Skeletal muscle satellite cell (primary cell): ENCODE measurements around the gene RBBP7. TPM values are rescaled to one million over a fixed set of nuclear protein-coding genes. Genes with fewer than 3 reads are reported as not detected.
A peak's percentile ranks its signal among the peaks of the same experiment; 100 is the strongest.

ENCODE experiments used
- H3K27me3 ChIP-seq: 2 replicates; pipeline ENCODE4 v1.7.0; 2013; ENCODE audit warnings: low read length; ENCODE audit not compliant: control insufficient read depth, insufficient read depth
- H3K36me3 ChIP-seq: 2 replicates; pipeline ENCODE4 v1.7.0; 2013; ENCODE audit warnings: mild to moderate bottlenecking, control low read depth, low read length; ENCODE audit not compliant: insufficient read depth
- H3K4me1 ChIP-seq: 2 replicates; pipeline ENCODE4 v1.7.0; 2013; ENCODE audit warnings: low read length; ENCODE audit not compliant: control insufficient read depth, insufficient read depth
- H3K4me2 ChIP-seq: 2 replicates; pipeline ENCODE4 v1.7.0; 2013; ENCODE audit warnings: mild to moderate bottlenecking, low read length
- H3K4me3 ChIP-seq: 2 replicates; pipeline ENCODE4 v1.7.0; 2013; ENCODE audit warnings: low read length
- H3K9ac ChIP-seq: 2 replicates; pipeline ENCODE4 v1.7.0; 2013; ENCODE audit warnings: mild to moderate bottlenecking, low read depth, low read length, moderate library complexity
- H3K9me3 ChIP-seq: replicated peaks from 2 replicates; pipeline ENCODE4 v1.7.0; 2013; ENCODE audit warnings: mild to moderate bottlenecking, control low read depth, low read length
- total RNA-seq: library from RNA; depleted of rRNA; stranded (reverse); fragments of >200 nt; gene quantifications from 2 replicates; pipeline ENCODE4 v1.2.3, GENCODE V29; 2012; rRNA removed

RBBP7 gene
- 61.8 and 65.1 TPM in 2 replicates for total RNA-seq

DNA sequence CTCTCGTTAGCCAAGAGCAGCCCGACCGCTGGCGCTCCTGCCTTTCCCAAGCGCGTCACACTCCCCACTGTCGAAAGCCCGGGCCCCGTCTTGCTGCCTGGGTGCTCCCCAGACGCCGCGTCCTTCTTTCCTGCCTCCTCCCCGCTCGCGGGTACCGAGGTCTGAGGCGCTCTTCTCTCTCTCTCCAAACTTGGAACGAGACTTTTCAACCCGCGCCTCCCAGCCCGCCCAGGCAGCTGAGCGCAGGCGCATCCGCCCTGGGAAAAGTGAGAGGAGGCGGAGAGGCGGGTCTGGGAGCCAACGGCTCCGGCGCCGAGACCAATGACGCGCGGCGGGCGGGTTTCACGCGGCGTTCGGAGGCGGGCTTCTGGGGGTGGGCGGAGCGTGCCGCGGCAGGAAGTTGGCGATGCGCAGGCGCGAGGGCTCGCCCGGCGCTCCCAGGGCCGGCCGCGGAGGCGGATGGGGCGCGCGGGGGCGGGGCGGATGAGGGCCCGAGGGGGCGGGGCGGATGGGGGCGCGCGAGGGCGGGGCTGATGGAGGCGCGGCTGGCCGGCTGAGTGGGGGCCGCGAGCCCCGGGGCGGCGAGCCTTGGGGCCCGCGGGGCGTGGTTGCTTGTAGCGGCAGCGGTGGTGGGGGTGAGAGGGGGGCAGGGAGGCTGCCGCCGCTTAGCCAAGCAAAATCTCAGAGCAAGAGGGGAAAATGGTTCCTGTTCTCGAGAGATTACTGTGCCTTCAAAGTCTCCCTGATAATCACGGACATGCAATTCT lies at the start of gene RBBP7:
Gene RBBP7, minus strand, starts transcription at position 268 of the 767 bp plus-strand sequence. CDS start 309 bp downstream, outside the sequence.
- peaks cover 18% of the 10 kb centered on the region for H3K4me1 ChIP-seq
- H3K36me3 ChIP-seq = peaks cover 3% of the 10 kb centered on the region
- no peaks in the 10 kb centered on the region for H3K9me3 ChIP-seq
- H3K4me2 ChIP-seq = peak within 1 kb of the TSS; percentile 95
- peak within 1 kb of the TSS; percentile 96 for H3K9ac ChIP-seq
- H3K27me3 ChIP-seq = peaks cover 36% of the 10 kb centered on the region
- peak within 1 kb of the TSS; percentile 95 for H3K4me3 ChIP-seq

DNA sequence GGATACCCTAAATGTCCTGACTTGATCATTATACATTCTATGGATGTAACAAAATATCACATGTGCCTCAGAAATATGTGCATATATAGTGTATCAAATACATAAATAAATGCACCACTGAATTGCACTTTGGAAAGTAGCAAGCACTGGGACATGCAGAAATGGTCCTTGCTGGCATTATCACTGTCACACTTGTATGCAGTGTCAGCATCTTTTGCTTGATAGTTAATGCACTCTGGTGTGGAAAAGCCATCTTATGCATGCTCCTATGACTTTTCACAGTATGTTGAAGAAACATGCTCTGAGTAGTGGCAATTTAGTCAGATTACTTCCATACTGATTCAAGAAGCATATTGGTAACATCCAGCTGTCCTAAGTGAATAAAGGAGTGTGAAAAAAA lies 48.8 kb upstream of the RBBP7 start:
- Histone ChIP-seq H3K36me3 (no peaks in the 10 kb centered on the region), H3K4me3 (no peak overlapping the region), H3K4me2 (no peak overlapping the region), H3K27me3 (peaks cover 33% of the 10 kb centered on the region), H3K4me1 (no peaks in the 10 kb centered on the region), H3K9me3 (no peaks in the 10 kb centered on the region), H3K9ac (no peak overlapping the region)

DNA sequence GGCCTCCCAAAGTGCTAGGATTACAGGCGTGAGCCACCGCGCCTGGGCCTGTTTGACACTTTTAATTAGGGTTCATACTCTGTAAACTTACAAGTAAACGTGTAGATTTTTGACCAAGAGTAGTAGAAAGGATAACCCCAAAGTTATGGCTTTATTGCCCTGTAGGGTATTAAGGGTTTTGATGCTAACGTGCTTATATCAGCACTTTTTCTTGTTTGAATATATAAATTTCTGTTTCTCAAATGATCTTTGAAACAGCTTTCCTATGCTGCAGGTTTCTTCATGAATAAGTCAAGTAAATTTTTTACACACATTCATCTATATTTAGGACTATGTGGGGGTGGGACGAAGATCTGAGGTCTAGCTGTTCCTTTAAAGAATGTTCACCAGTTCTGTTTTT lies 47.0 kb upstream of the RBBP7 start:
- Histone ChIP-seq H3K36me3 (no peaks in the 10 kb centered on the region), H3K9me3 (no peaks in the 10 kb centered on the region), H3K4me1 (no peaks in the 10 kb centered on the region), H3K9ac (no peak overlapping the region), H3K4me3 (no peak overlapping the region), H3K4me2 (no peak overlapping the region), H3K27me3 (peaks cover 36% of the 10 kb centered on the region)

- Histone ChIP-seq H3K4me3 (no peak overlapping the region), H3K36me3 (no peaks in the 10 kb centered on the region), H3K27me3 (peaks cover 36% of the 10 kb centered on the region), H3K9ac (no peak overlapping the region), H3K4me1 (no peaks in the 10 kb centered on the region), H3K4me2 (no peak overlapping the region), H3K9me3 (no peaks in the 10 kb centered on the region)
These were observed 46.4 kb upstream of the RBBP7 start for GRCh38 chrX:16916561-16916960.

- Histone ChIP-seq H3K4me2 (no peak overlapping the region), H3K36me3 (no peaks in the 10 kb centered on the region), H3K9ac (no peak overlapping the region), H3K4me3 (no peak overlapping the region), H3K27me3 (peaks cover 23% of the 10 kb centered on the region), H3K4me1 (no peaks in the 10 kb centered on the region), H3K9me3 (no peaks in the 10 kb centered on the region)
These were observed 43.9 kb upstream of the RBBP7 start for GRCh38 chrX:16914058-16914457.

DNA sequence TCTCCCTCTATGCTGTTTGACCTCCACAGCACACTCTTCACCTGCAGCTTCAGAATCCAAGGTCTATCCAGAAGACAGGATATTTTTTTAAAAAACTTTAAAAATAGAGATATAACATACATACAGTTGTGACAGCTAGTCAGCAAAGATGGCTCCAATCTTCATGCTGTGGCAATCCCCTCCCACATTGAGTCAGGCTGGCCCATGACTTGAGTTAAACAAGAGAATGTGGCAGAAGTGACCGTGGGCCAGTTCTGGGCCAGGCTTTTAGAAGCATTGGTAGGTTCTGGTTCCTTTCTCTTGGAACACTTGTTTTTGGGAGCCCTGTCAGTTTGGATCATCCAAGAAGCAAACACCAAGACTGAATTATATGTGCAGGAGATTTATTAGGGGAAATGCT lies 40.2 kb upstream of the RBBP7 start:
- peaks cover 25% of the 10 kb centered on the region for H3K27me3 ChIP-seq

DNA sequence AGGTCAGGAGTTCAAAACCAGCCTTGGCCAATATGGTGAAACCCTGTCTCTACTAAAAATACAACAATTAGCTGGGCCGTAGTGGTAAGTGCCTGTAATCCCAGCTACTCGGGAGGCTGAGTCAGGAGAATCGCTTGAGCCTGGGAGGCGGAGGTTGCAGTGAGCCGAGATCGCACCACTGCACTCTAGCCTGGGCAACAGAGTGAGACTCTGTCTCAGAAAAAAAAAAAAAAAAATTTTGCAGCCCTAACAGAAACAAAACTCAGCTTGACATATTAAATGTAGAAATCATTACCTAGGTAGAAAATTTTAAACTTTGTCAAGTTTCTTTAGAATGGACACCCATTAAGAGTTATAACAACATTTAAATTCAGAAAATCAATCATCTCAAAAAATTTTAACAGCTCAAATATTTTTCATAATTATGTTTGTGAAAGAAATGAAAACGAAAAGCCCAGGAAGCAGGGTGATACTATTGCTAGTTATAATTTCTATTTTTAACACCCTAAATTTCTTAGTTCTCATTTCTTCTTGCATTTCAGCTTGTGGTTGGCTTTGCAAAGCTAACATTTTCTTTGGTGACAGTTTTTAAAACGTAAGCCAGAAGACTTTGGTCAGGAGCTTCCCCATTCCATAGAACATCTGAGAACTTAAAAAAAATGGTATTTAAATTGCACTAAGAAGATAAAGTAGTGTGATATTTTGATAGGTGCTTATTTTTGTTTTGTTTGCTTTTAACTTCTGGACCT lies 33.3 kb upstream of the RBBP7 start:
- H3K9me3 ChIP-seq = no peaks in the 10 kb centered on the region
- H3K9ac ChIP-seq = no peak overlapping the region
- no peaks in the 10 kb centered on the region for H3K4me1 ChIP-seq
- H3K36me3 ChIP-seq = no peaks in the 10 kb centered on the region
- H3K4me2 ChIP-seq = no peak overlapping the region
- peaks cover 37% of the 10 kb centered on the region for H3K27me3 ChIP-seq
- no peak overlapping the region for H3K4me3 ChIP-seq

More for the DNA sequence above, 40.2 kb upstream of the RBBP7 start:
- H3K9ac ChIP-seq = no peak overlapping the region
- H3K36me3 ChIP-seq = no peaks in the 10 kb centered on the region
- H3K4me3 ChIP-seq = no peak overlapping the region
- no peak overlapping the region for H3K4me2 ChIP-seq
- no peaks in the 10 kb centered on the region for H3K9me3 ChIP-seq
- H3K4me1 ChIP-seq = no peaks in the 10 kb centered on the region

- Histone ChIP-seq H3K27me3 (peaks cover 44% of the 10 kb centered on the region), H3K4me1 (no peaks in the 10 kb centered on the region), H3K9ac (no peak overlapping the region), H3K4me2 (no peak overlapping the region), H3K9me3 (no peaks in the 10 kb centered on the region), H3K36me3 (no peaks in the 10 kb centered on the region), H3K4me3 (no peak overlapping the region)
These were observed 27.3 kb upstream of the RBBP7 start for GRCh38 chrX:16897445-16897844.

DNA sequence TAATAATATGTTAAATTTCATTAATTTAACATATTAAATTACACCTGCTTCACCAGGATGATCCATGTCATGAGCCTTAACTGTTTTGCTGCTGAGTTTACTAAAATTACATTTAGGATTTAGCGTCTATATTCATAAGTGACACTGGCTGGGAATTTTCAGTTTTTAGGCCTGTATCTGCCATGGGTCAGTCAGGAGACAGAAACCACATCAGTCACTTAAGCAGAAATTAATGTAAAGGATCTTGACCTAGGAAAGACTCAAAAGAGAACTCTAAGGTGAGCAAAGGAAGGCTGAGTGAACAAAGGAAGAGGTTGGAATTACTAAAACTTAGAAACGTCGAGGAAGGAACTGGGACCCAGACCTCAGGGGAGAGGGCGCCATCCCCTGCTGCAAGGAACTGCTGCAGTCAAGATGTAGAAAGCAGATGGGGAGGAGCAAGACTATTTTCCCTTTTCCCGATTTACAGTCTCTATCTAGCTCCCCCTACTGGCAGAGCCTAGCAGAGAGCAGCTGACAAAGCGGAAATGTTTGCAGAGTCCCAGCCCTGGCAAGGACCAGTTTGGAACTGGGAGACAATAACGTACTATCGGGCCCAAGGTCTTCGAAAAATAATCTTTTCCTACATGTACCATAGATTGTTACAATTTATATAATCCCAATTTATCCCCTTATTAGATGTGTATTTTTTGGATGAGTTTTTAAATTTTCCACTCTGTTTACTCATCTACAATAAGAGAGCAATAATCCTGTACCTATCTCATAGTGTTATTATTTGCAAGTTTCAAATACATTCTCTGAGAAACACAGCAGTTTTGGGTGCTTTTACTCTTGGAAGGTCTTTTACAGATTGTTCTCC lies 22.6 kb upstream of the RBBP7 start:
- Histone ChIP-seq H3K9me3 (no peaks in the 10 kb centered on the region), H3K4me1 (no peaks in the 10 kb centered on the region), H3K4me3 (no peak overlapping the region), H3K36me3 (no peaks in the 10 kb centered on the region), H3K27me3 (peaks cover 35% of the 10 kb centered on the region), H3K9ac (no peak overlapping the region), H3K4me2 (no peak overlapping the region)

- no peaks in the 10 kb centered on the region for H3K9me3 ChIP-seq
- H3K4me2 ChIP-seq = no peak overlapping the region
- H3K4me1 ChIP-seq = peaks cover 4% of the 10 kb centered on the region
- no peak overlapping the region for H3K4me3 ChIP-seq
- peaks cover 41% of the 10 kb centered on the region for H3K27me3 ChIP-seq
- H3K9ac ChIP-seq = no peak overlapping the region
- H3K36me3 ChIP-seq = no peaks in the 10 kb centered on the region
These were observed 15.5 kb upstream of the RBBP7 start for GRCh38 chrX:16885628-16886027.

GRCh38 chrX:16883487-16883804 lies 13.3 kb upstream of the RBBP7 start:
- Histone ChIP-seq H3K36me3 (no peaks in the 10 kb centered on the region), H3K27me3 (peaks cover 45% of the 10 kb centered on the region), H3K4me2 (no peak overlapping the region), H3K9me3 (no peaks in the 10 kb centered on the region), H3K9ac (no peak overlapping the region), H3K4me1 (peaks cover 4% of the 10 kb centered on the region), H3K4me3 (no peak overlapping the region)
